WTC11 (cell line): ENCODE data around the gene BNC2.

Experiments
- CBFB ChIP-seq: sonication (generic); formaldehyde crosslinking; IDR thresholded peaks from 2 replicates; pipeline ENCODE4 v1.8.1; 2022; ENCODE audit warnings: mild to moderate bottlenecking, low read depth, missing genetic modification reagents
- CTCF ChIP-seq: fragments of 200-600 bp; IDR thresholded peaks from 2 replicates; pipeline ENCODE4 v1.8.0; 2022; ENCODE audit warnings: antibody characterized with exemption
- ETV6 ChIP-seq: sonication (generic); formaldehyde crosslinking; IDR thresholded peaks from 2 replicates; pipeline ENCODE4 v1.8.1; 2022; ENCODE audit warnings: mild to moderate bottlenecking, missing genetic modification reagents
- GTF2I ChIP-seq: fragments of 250-450 bp; sonication (Bioruptor Pico); conservative IDR thresholded peaks from 2 replicates; pipeline ENCODE4 v1.4.0; 2021; ENCODE audit warnings: mild to moderate bottlenecking
- JUN ChIP-seq: sonication (generic); formaldehyde crosslinking; IDR thresholded peaks from 2 replicates; pipeline ENCODE4 v1.8.0; 2023; ENCODE audit warnings: mild to moderate bottlenecking, missing genetic modification reagents
- MAX ChIP-seq: sonication (generic); formaldehyde crosslinking; IDR thresholded peaks from 2 replicates; pipeline ENCODE4 v1.8.0; 2022; ENCODE audit warnings: mild to moderate bottlenecking, missing genetic modification reagents
- MXD4 ChIP-seq: fragments of 250-450 bp; sonication (Bioruptor Pico); IDR thresholded peaks from 2 replicates; pipeline ENCODE4 v1.8.0; 2021; ENCODE audit warnings: mild to moderate bottlenecking, moderate library complexity, borderline replicate concordance
- NFYB ChIP-seq: sonication (generic); formaldehyde crosslinking; conservative IDR thresholded peaks from 2 replicates; pipeline ENCODE4 v1.8.0; 2022; ENCODE audit warnings: low read depth, missing genetic modification reagents
- OVOL2 ChIP-seq: fragments of 250-450 bp; sonication (Bioruptor Pico); IDR thresholded peaks from 2 replicates; pipeline ENCODE4 v1.9.0; 2021; ENCODE audit warnings: mild to moderate bottlenecking, borderline replicate concordance
- RELA ChIP-seq: sonication (generic); formaldehyde crosslinking; IDR thresholded peaks from 2 replicates; pipeline ENCODE4 v1.8.1; 2022; ENCODE audit warnings: missing genetic modification reagents, mild to moderate bottlenecking, borderline replicate concordance
- SMAD4 ChIP-seq: sonication (generic); formaldehyde crosslinking; IDR thresholded peaks from 2 replicates; pipeline ENCODE4 v1.8.0; 2022; ENCODE audit warnings: mild to moderate bottlenecking, missing genetic modification reagents
- USF2 ChIP-seq: sonication (generic); formaldehyde crosslinking; IDR thresholded peaks from 2 replicates; pipeline ENCODE4 v1.8.1; 2023; ENCODE audit warnings: mild to moderate bottlenecking, missing genetic modification reagents, moderate library complexity
- ZNF138 ChIP-seq: sonication (generic); formaldehyde crosslinking; conservative IDR thresholded peaks from 2 replicates; pipeline ENCODE4 v1.8.1; 2022; ENCODE audit warnings: mild to moderate bottlenecking, moderate library complexity, missing genetic modification reagents
- ZNF423 ChIP-seq: fragments of 250-450 bp; sonication (Bioruptor Pico); IDR thresholded peaks from 2 replicates; pipeline ENCODE4 v2.1.2; 2022; ENCODE audit warnings: mild to moderate bottlenecking, moderate library complexity

- TF ChIP-seq MAX (CRISPR knock-in tag) (no peak), CTCF (no peak), JUN (no peak), ETV6 (CRISPR knock-in tag) (no peak), GTF2I (CRISPR knock-in tag) (no peak), SMAD4 (no peak), ZNF138 (CRISPR knock-in tag) (no peak), NFYB (CRISPR knock-in tag) (no peak), MXD4 (CRISPR knock-in tag) (no peak), ZNF423 (CRISPR knock-in tag) (no peak), RELA (CRISPR knock-in tag) (no peak), OVOL2 (CRISPR knock-in tag) (no peak), CBFB (CRISPR knock-in tag) (no peak), USF2 (CRISPR knock-in tag) (no peak)
Observed at GRCh38 chr9:16595227-16595626, 275.2 kb downstream of the BNC2 start.
